Breast epithelium (tissue), 4 donors: Measurements from ENCODE around the gene ALK. TPM values are rescaled to one million over a fixed set of nuclear protein-coding genes. Genes with fewer than 3 reads are reported as not detected.

Experiments
- DNase-seq, 2 donors: peaks; one replicate each; pipeline ENCODE4 v3.0.0-alpha.2; 2019; ENCODE audit warnings: low spot score in 2 of 2
- H3K27ac ChIP-seq, 2 donors: fragments of 200-600 bp; sonication (generic) in 1 of 2; one replicate each; pipeline ENCODE4 v1.5.1; 2016 to 2019; ENCODE audit warnings: mild to moderate bottlenecking in 1 of 2
- H3K27me3 ChIP-seq, 2 donors: fragments of 200-600 bp; sonication (generic) in 1 of 2; one replicate each; pipeline versions ENCODE4 v1.5.1 to v1.6.0; 2017 to 2019; ENCODE audit warnings: control low read depth in 1 of 2, mild to moderate bottlenecking in 1 of 2
- H3K36me3 ChIP-seq: fragments of 200-600 bp; one replicate; pipeline ENCODE4 v1.5.1; 2019
- H3K4me1 ChIP-seq, 2 donors: fragments of 200-600 bp; sonication (generic); one replicate each; pipeline ENCODE4 v1.5.1; 2016 to 2019; ENCODE audit warnings: control low read depth in 1 of 2
- H3K4me3 ChIP-seq, 3 donors: fragments of 200-600 bp; sonication (generic); 1 replicate in 2 of 3; 2 replicates in 1 of 3; pipeline ENCODE4 v1.5.1; 2016 to 2019; ENCODE audit warnings: mild to moderate bottlenecking in 3 of 3, moderate library complexity in 2 of 3
- H3K9me3 ChIP-seq, 2 donors: fragments of 200-600 bp; sonication (generic) in 1 of 2; one replicate each; pipeline ENCODE4 v1.5.1; 2016 to 2019; ENCODE audit warnings: control low read depth in 1 of 2
- POLR2A ChIP-seq: fragments of 450-650 bp; IDR thresholded peaks from one replicate; pipeline ENCODE4 v1.6.1; 2016; ENCODE audit warnings: antibody characterized with exemption, mild to moderate bottlenecking, moderate library complexity
- POLR2AphosphoS5 ChIP-seq, 3 donors: sonication (generic); formaldehyde crosslinking; IDR thresholded peaks; one replicate each; pipeline ENCODE4 v1.6.1; 2017; ENCODE audit warnings: antibody characterized with exemption in 3 of 3
- intact Hi-C: fragments of 100-400 bp; cut with DNase I; formaldehyde crosslinking; loops from one replicate; pipeline ENCODE4 v1.15.1; 2023; ENCODE audit warnings: low total_unique reads
- total RNA-seq, 3 donors: library from RNA; depleted of rRNA; stranded (reverse); fragments of >200 nt; gene quantifications; one replicate each; pipeline ENCODE4 v1.1.0, GENCODE V29; 2016
- TF ChIP-seq, protein P1 (sequence below), 3 donors: fragments of 450-650 bp; IDR thresholded peaks; one replicate each; pipeline ENCODE4 v1.5.1; 2016 to 2017; ENCODE audit warnings: antibody characterized with exemption in 3 of 3, mild to moderate bottlenecking in 3 of 3, moderate library complexity in 3 of 3

Gene ALK
- total RNA-seq, 3 donors from 2014 or later, result 0.33 to 5.6 (median 0.64) TPM

- no peaks in the 10 kb centered on the region for H3K36me3 ChIP-seq
- H3K27me3 ChIP-seq, result no peaks in the 10 kb centered on the region
- intact Hi-C loops, result no loop called here
- no peak overlapping the region for H3K4me3 ChIP-seq
- no peak for TF ChIP-seq POLR2AphosphoS5 (IDR thresholded peaks at IDR 0.05)
- TF ChIP-seq, protein P1, sequence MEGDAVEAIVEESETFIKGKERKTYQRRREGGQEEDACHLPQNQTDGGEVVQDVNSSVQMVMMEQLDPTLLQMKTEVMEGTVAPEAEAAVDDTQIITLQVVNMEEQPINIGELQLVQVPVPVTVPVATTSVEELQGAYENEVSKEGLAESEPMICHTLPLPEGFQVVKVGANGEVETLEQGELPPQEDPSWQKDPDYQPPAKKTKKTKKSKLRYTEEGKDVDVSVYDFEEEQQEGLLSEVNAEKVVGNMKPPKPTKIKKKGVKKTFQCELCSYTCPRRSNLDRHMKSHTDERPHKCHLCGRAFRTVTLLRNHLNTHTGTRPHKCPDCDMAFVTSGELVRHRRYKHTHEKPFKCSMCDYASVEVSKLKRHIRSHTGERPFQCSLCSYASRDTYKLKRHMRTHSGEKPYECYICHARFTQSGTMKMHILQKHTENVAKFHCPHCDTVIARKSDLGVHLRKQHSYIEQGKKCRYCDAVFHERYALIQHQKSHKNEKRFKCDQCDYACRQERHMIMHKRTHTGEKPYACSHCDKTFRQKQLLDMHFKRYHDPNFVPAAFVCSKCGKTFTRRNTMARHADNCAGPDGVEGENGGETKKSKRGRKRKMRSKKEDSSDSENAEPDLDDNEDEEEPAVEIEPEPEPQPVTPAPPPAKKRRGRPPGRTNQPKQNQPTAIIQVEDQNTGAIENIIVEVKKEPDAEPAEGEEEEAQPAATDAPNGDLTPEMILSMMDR (IDR thresholded peaks at IDR 0.05), result no peak
- TF ChIP-seq POLR2A, result no peak
- H3K4me1 ChIP-seq, result no peaks in the 10 kb centered on the region
- DNase-seq, result no peak
- H3K9me3 ChIP-seq, result no peaks in the 10 kb centered on the region
- H3K27ac ChIP-seq, result no peak overlapping the region
These were observed 547.5 kb downstream of the ALK start for GRCh38 chr2:29373870-29374269.

DNA sequence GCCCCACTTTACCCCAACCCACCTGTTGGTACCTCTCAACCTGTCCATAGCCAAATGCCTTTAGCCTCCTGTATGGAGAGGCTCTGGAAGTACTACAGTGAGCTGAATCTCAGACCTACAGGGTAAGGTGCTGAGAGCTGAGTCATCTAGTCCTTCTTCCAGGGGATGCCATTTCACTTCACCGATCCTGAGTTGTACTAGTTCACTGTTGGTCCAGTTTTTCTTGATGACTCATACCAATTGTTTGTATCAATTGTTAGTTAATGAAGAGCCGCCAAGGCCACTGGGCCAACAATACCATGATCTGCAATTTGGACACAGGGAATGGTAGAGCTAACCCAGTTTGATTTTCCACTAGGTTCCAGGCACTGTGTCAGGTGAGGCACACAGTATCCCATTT, 549.2 kb downstream of the ALK start:
- no peaks in the 10 kb centered on the region for H3K4me1 ChIP-seq
- H3K36me3 ChIP-seq, result no peaks in the 10 kb centered on the region
- DNase-seq, result no peak
- no peak overlapping the region for H3K4me3 ChIP-seq
- no peak overlapping the region for H3K27ac ChIP-seq
- TF ChIP-seq POLR2AphosphoS5 (IDR thresholded peaks at IDR 0.05) (no peak), POLR2A (no peak)
- TF ChIP-seq, protein P1 (IDR thresholded peaks at IDR 0.05), result no peak
- no peaks in the 10 kb centered on the region for H3K27me3 ChIP-seq
- intact Hi-C loops, result no loop called here
- no peaks in the 10 kb centered on the region for H3K9me3 ChIP-seq

DNA sequence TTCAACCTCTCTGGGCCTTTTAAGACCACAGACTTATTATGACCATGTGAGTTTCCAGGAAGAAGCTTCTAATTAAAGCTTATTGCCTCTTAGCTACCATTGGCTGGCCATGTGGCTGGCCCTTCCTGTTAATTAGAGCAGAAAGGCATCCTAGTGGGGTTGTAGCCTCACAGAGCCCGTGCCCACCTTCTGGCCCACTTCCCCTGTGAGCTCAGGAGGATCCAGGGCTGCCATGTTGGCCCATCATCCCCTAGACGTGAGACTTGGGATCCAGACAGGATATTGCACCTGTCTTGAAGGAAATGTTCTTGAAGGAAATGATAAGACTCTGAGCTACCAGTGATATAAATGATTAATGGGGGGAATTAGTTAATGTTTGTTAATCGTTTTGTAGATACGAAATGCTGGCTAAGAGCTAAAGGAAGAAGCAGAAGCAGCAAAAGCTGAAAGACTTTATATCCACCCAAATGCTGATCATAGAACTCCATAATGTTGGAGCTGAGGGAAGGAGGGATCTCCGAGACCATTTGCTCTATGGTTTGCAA, 550.7 kb downstream of the ALK start:
- DNase-seq, result no peak
- H3K4me3 ChIP-seq, result no peak overlapping the region
- TF ChIP-seq POLR2AphosphoS5 (IDR thresholded peaks at IDR 0.05), result no peak
- TF ChIP-seq, protein P1 (IDR thresholded peaks at IDR 0.05), result no peak
- no peaks in the 10 kb centered on the region for H3K36me3 ChIP-seq
- H3K27me3 ChIP-seq, result no peaks in the 10 kb centered on the region
- no peak overlapping the region for H3K27ac ChIP-seq
- H3K4me1 ChIP-seq, result no peaks in the 10 kb centered on the region
- intact Hi-C loops, result no loop called here
- H3K9me3 ChIP-seq, result no peaks in the 10 kb centered on the region

- intact Hi-C loops, result no loop called here
- no peak overlapping the region for H3K27ac ChIP-seq
- TF ChIP-seq POLR2A (no peak), POLR2AphosphoS5 (IDR thresholded peaks at IDR 0.05) (no peak)
- TF ChIP-seq, protein P1 (IDR thresholded peaks at IDR 0.05), result no peak
- H3K4me1 ChIP-seq, result no peaks in the 10 kb centered on the region
- H3K36me3 ChIP-seq, result no peaks in the 10 kb centered on the region
- H3K4me3 ChIP-seq, result no peak overlapping the region
- H3K9me3 ChIP-seq, result no peaks in the 10 kb centered on the region
- H3K27me3 ChIP-seq, result no peaks in the 10 kb centered on the region
- DNase-seq, result no peak
These were observed 551.2 kb downstream of the ALK start for GRCh38 chr2:29370173-29370572.

GRCh38 chr2:29368659-29369040, 552.7 kb downstream of the ALK start:
- H3K27ac ChIP-seq, result no peak overlapping the region
- no peak for DNase-seq
- no peaks in the 10 kb centered on the region for H3K36me3 ChIP-seq
- TF ChIP-seq POLR2A (no peak), POLR2AphosphoS5 (IDR thresholded peaks at IDR 0.05) (no peak)
- TF ChIP-seq, protein P1 (IDR thresholded peaks at IDR 0.05), result no peak
- no peaks in the 10 kb centered on the region for H3K27me3 ChIP-seq
- H3K4me3 ChIP-seq, result no peak overlapping the region
- no peaks in the 10 kb centered on the region for H3K9me3 ChIP-seq
- intact Hi-C loops, result no loop called here
- H3K4me1 ChIP-seq, result no peaks in the 10 kb centered on the region
